Activated CD8-positive, alpha-beta T cell treated with anti-CD3 and anti-CD28 coated beads for 36 hours (primary cell): ENCODE measurements around the gene CACTIN. TPM values are rescaled to one million over a fixed set of nuclear protein-coding genes. Genes with fewer than 3 reads are reported as not detected.
"Not testable (repeated sequence)": the region's sequence is repeated elsewhere in the genome, so short reads cannot be mapped to it uniquely, and the experiment has no call there.

Experiments used
- ATAC-seq: fragments of 200-7000 bp; cut with Tn5 transposase; one replicate; pipeline ENCODE4 v1.10.0; 2021; ENCODE audit warnings: mild to moderate bottlenecking, moderate library complexity
- CTCF ChIA-PET: fragments of 350-600 bp; sonication (Branson Sonifier 250); formaldehyde crosslinking; loops from one replicate; lab custom pipeline; 2021; ENCODE audit warnings: antibody characterized with exemption; lab: Charles Lee
- POLR2A ChIA-PET: fragments of 350-600 bp; sonication (Branson Sonifier 250); formaldehyde crosslinking; loops from one replicate; lab custom pipeline; 2021; ENCODE audit warnings: antibody characterized with exemption; lab: Charles Lee
- DNase-seq: peaks from one replicate; pipeline ENCODE4 v3.0.0-alpha.2; 2020
- H3K27ac Mint-ChIP-seq: one replicate; pipeline ENCODE4 v1.8.0; 2021; ENCODE audit warnings: mild to moderate bottlenecking, mixed read lengths
- H3K27me3 Mint-ChIP-seq: one replicate; pipeline ENCODE4 v1.8.0; 2021; ENCODE audit warnings: mixed read lengths
- H3K36me3 Mint-ChIP-seq: one replicate; pipeline ENCODE4 v1.8.0; 2021; ENCODE audit warnings: low read depth, mixed read lengths
- H3K4me1 Mint-ChIP-seq: one replicate; pipeline ENCODE4 v1.8.0; 2021; ENCODE audit warnings: low read depth, mixed read lengths
- H3K4me3 Mint-ChIP-seq: one replicate; pipeline ENCODE4 v1.8.0; 2021; ENCODE audit warnings: mild to moderate bottlenecking, moderate library complexity, mixed read lengths
- H3K9me3 Mint-ChIP-seq: one replicate; pipeline ENCODE4 v1.8.0; 2021; ENCODE audit warnings: mixed read lengths
- CTCF ChIP-seq: fragments of 200-600 bp; IDR thresholded peaks from one replicate; pipeline ENCODE4 v1.8.0; 2022; ENCODE audit warnings: antibody characterized with exemption, mild to moderate bottlenecking
- intact Hi-C: fragments of 100-400 bp; cut with micrococcal nuclease; formaldehyde crosslinking; loops from one replicate; pipeline ENCODE4 v1.10.0; 2022
- total RNA-seq, 2 experiments: library from RNA; stranded (reverse); gene quantifications; one replicate each; pipeline ENCODE4 v1.2.3, GENCODE V29; 2021

CACTIN gene
- total RNA-seq, 2 experiments from 2014 or later: 25.9 to 28.5 TPM

- CTCF ChIA-PET: no interaction called here
- no peak for DNase-seq
- peak within 1 kb of the TSS; percentile 75 for H3K4me3 Mint-ChIP-seq
- POLR2A ChIA-PET: interaction anchor here (1.5 kb wide), 1 partner anchor 28 kb away, joined by 4 read pairs; no protein-coding TSS in a partner anchor
- H3K4me1 Mint-ChIP-seq: peaks cover 11% of the 10 kb centered on the region
- peak; percentile 0 for ATAC-seq
- intact Hi-C loops: no loop called here
- TF ChIP-seq CTCF: no peak
- no peaks in the 10 kb centered on the region for H3K9me3 Mint-ChIP-seq
- H3K27ac Mint-ChIP-seq: no peak within 1 kb of the TSS
- peaks cover 13% of the 10 kb centered on the region for H3K36me3 Mint-ChIP-seq
- H3K27me3 Mint-ChIP-seq: no peaks in the 10 kb centered on the region
These were observed 53.8 kb downstream of the CACTIN start, which contains the start of gene HMG20B for GRCh38 chr19:3572855-3573161. Gene HMG20B, plus strand, starts transcription at chr19:3572944. Its CDS starts 366 bp downstream, at chr19:3573310.

- DNase-seq (peak; percentile 100), ATAC-seq (peak; percentile 93)
- peaks cover 13% of the 10 kb centered on the region for H3K36me3 Mint-ChIP-seq
- no peaks in the 10 kb centered on the region for H3K9me3 Mint-ChIP-seq
- no peak overlapping the region for H3K27ac Mint-ChIP-seq
- peaks cover 11% of the 10 kb centered on the region for H3K4me1 Mint-ChIP-seq
- intact Hi-C loops: no loop called here
- ChIA-PET CTCF (interaction anchor here (0.9 kb wide), 1 partner anchor 12 kb away, joined by 3 read pairs; no protein-coding TSS in a partner anchor), POLR2A (interaction anchor here (0.7 to 0.9 kb wide), 3 partner anchors 11 to 16 kb away, joined by 3 to 6 read pairs (median 3); no protein-coding TSS in a partner anchor)
- no peaks in the 10 kb centered on the region for H3K27me3 Mint-ChIP-seq
- peak overlapping the region; percentile 75 for H3K4me3 Mint-ChIP-seq
- TF ChIP-seq CTCF: no peak
These were observed 54.3 kb downstream of the CACTIN start for GRCh38 chr19:3572132-3572854.

DNA sequence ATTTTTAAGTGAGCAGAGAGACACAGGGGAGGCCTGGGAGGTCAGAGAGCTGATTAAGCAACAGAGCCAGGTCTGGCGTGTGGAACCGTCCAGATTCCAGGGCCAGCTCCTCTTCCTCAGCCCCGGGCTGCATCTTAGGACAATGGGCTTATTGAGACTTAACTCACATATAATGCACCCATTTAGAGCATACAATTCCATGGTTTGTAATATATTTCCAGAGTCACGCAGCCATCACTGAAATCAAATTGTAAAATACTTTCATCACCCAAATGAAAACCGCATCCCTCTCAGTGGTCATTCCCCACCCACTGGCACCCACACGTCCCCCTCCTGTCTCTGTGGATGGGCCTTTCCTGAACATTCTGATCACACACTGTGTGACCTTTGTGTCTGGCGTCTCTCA lies 56.0 kb downstream of the CACTIN start:
- intact Hi-C loops: no loop called here
- no peak overlapping the region for H3K4me3 Mint-ChIP-seq

DNA sequence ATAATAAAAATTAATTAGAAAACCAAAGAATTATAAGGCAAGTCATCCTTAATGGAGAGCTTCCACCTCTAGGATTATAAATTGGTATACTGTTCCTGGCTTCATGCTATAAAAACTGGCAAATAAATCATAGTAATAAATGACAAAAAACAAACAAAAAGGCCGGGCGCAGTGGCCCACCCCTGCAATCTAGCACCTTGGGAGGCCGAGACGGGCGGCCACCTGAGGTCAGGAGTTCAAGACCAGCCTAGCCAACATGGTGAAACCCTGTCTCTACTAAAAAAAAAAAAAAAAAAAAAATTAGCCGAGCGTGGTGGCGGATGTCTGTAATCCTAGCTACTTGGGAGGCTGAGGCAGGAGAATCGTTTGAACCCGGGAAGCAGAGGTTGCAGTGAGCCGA lies 56.5 kb downstream of the CACTIN start:
- DNase-seq, H3K36me3 Mint-ChIP-seq, H3K27me3 Mint-ChIP-seq, intact Hi-C loops, H3K4me3 Mint-ChIP-seq, ATAC-seq, POLR2A ChIA-PET, H3K27ac Mint-ChIP-seq, H3K9me3 Mint-ChIP-seq: not testable (repeated sequence)
- CTCF ChIA-PET: interaction anchor here (1.5 kb wide), 1 partner anchor 16 kb away, joined by 5 read pairs; the partner anchor contains the start of gene GIPC3
- peaks cover 11% of the 10 kb centered on the region for H3K4me1 Mint-ChIP-seq

More for the DNA sequence above, 56.0 kb downstream of the CACTIN start:
- Mint-ChIP-seq H3K27ac (no peak overlapping the region), H3K36me3 (peaks cover 12% of the 10 kb centered on the region), H3K9me3 (no peaks in the 10 kb centered on the region), H3K4me1 (peaks cover 11% of the 10 kb centered on the region), H3K27me3 (no peaks in the 10 kb centered on the region)
- ChIA-PET POLR2A (no interaction called here), CTCF (no interaction called here)
- TF ChIP-seq CTCF: no peak
- ATAC-seq (no peak), DNase-seq (no peak)

- no peak for ATAC-seq
- Mint-ChIP-seq H3K36me3 (no peaks in the 10 kb centered on the region), H3K27ac (no peak overlapping the region), H3K4me1 (no peaks in the 10 kb centered on the region), H3K4me3 (no peak overlapping the region), H3K9me3 (no peaks in the 10 kb centered on the region), H3K27me3 (no peaks in the 10 kb centered on the region)
- TF ChIP-seq CTCF: no peak
- no peak for DNase-seq
- ChIA-PET CTCF (interaction anchor here (3.9 kb wide), 1 partner anchor 19 kb away, joined by 13 read pairs; no protein-coding TSS in a partner anchor), POLR2A (interaction anchor here (0.6 kb wide), 2 partner anchors 10 to 1568 kb away, joined by 3 to 4 read pairs; no protein-coding TSS in a partner anchor)
- intact Hi-C loops: no loop called here
These were observed 61.5 kb downstream of the CACTIN start for GRCh38 chr19:3565139-3565538.
